ENCODE results near the gene AMY1B. TPM values are rescaled to one million over a fixed set of nuclear protein-coding genes. Genes with fewer than 3 reads are reported as not detected.
"Not testable (repeated sequence)": the region's sequence is repeated elsewhere in the genome, so short reads cannot be mapped to it uniquely, and the experiment has no call there.

The AMY1B gene
- total RNA-seq = not detected
- polyA plus RNA-seq (2013, experiment 1 of 2) = not detected
- 0.04 TPM for polyA plus RNA-seq (2013, experiment 2 of 2)
- total RNA-seq = 0 to 0.07 (median 0) reads per million in 172 experiments

- H3K27ac Mint-ChIP-seq; DNase-seq; H3K4me3 Mint-ChIP-seq; H3K27me3 Mint-ChIP-seq; H3K4me1 ChIP-seq (ENCODE audit: insufficient read depth, low read length); H3K4me1 Mint-ChIP-seq (ENCODE audit: low read depth); intact Hi-C loops (cut with DNase I, micrococcal nuclease); CTCF ChIA-PET; H3K9me3 Mint-ChIP-seq; H3K36me3 ChIP-seq (ENCODE audit: insufficient read depth, low read length); H3K27me3 ChIP-seq (ENCODE audit: control insufficient read depth in 1 of 2, insufficient read depth in 2 of 2, low read length in 2 of 2); H3K27ac ChIP-seq (ENCODE audit: low read depth in 1 of 2, low read length in 2 of 2); ATAC-seq (ENCODE audit: poor library complexity); H3K4me3 ChIP-seq (ENCODE audit: low read length); H3K36me3 Mint-ChIP-seq (ENCODE audit: low read depth); H3K9me3 ChIP-seq (ENCODE audit: control insufficient read depth in 1 of 2, insufficient read depth in 1 of 2, low read length in 2 of 2); POLR2A ChIA-PET: not testable (repeated sequence)
Measured at GRCh38 chr1:103696110-103696509, at the start of gene AMY1B. AMY1B (minus strand) TSS chr1:103696210; CDS start chr1:103695639, 571 bp downstream.

- H3K4me1 Mint-ChIP-seq (ENCODE audit: low read depth); ATAC-seq (ENCODE audit: poor library complexity); H3K27me3 ChIP-seq (ENCODE audit: control insufficient read depth in 1 of 2, insufficient read depth in 2 of 2, low read length in 2 of 2); H3K27ac ChIP-seq (ENCODE audit: low read depth in 1 of 2, low read length in 2 of 2); H3K27ac Mint-ChIP-seq; H3K4me1 ChIP-seq (ENCODE audit: insufficient read depth, low read length); H3K4me3 Mint-ChIP-seq; H3K36me3 ChIP-seq (ENCODE audit: insufficient read depth, low read length); H3K4me3 ChIP-seq (ENCODE audit: low read length); H3K9me3 Mint-ChIP-seq; intact Hi-C loops (cut with DNase I, micrococcal nuclease); H3K27me3 Mint-ChIP-seq; CTCF ChIA-PET; POLR2A ChIA-PET; DNase-seq; H3K36me3 Mint-ChIP-seq (ENCODE audit: low read depth); H3K9me3 ChIP-seq (ENCODE audit: control insufficient read depth in 1 of 2, insufficient read depth in 1 of 2, low read length in 2 of 2): not testable (repeated sequence)
Measured at GRCh38 chr1:103745040-103745439, 49.0 kb upstream of the AMY1B start.

GRCh38 chr1:103744449-103744848 lies 48.4 kb upstream of the AMY1B start:
- H3K4me3 Mint-ChIP-seq; H3K36me3 ChIP-seq (ENCODE audit: insufficient read depth, low read length); DNase-seq; H3K27me3 ChIP-seq (ENCODE audit: control insufficient read depth in 1 of 2, insufficient read depth in 2 of 2, low read length in 2 of 2); H3K27ac ChIP-seq (ENCODE audit: low read depth in 1 of 2, low read length in 2 of 2); POLR2A ChIA-PET; ATAC-seq (ENCODE audit: poor library complexity); H3K27ac Mint-ChIP-seq; H3K27me3 Mint-ChIP-seq; H3K9me3 ChIP-seq (ENCODE audit: control insufficient read depth in 1 of 2, insufficient read depth in 1 of 2, low read length in 2 of 2); CTCF ChIA-PET; H3K4me1 Mint-ChIP-seq (ENCODE audit: low read depth); H3K36me3 Mint-ChIP-seq (ENCODE audit: low read depth); H3K9me3 Mint-ChIP-seq; intact Hi-C loops (cut with DNase I, micrococcal nuclease); H3K4me1 ChIP-seq (ENCODE audit: insufficient read depth, low read length); H3K4me3 ChIP-seq (ENCODE audit: low read length): not testable (repeated sequence)

- H3K27me3 ChIP-seq (ENCODE audit: control insufficient read depth in 1 of 2, insufficient read depth in 2 of 2, low read length in 2 of 2); H3K27ac Mint-ChIP-seq; H3K4me1 Mint-ChIP-seq (ENCODE audit: low read depth); DNase-seq; intact Hi-C loops (cut with DNase I, micrococcal nuclease); H3K27me3 Mint-ChIP-seq; H3K9me3 ChIP-seq (ENCODE audit: control insufficient read depth in 1 of 2, insufficient read depth in 1 of 2, low read length in 2 of 2); H3K27ac ChIP-seq (ENCODE audit: low read depth in 1 of 2, low read length in 2 of 2); ATAC-seq (ENCODE audit: poor library complexity); POLR2A ChIA-PET; H3K36me3 ChIP-seq (ENCODE audit: insufficient read depth, low read length); H3K36me3 Mint-ChIP-seq (ENCODE audit: low read depth); H3K9me3 Mint-ChIP-seq; H3K4me1 ChIP-seq (ENCODE audit: insufficient read depth, low read length); H3K4me3 Mint-ChIP-seq; CTCF ChIA-PET; H3K4me3 ChIP-seq (ENCODE audit: low read length): not testable (repeated sequence)
Measured at GRCh38 chr1:103738031-103738430, 42.0 kb upstream of the AMY1B start.

GRCh38 chr1:103735334-103735733 lies 39.3 kb upstream of the AMY1B start:
- H3K27ac Mint-ChIP-seq; H3K9me3 Mint-ChIP-seq; H3K36me3 ChIP-seq (ENCODE audit: insufficient read depth, low read length); intact Hi-C loops (cut with DNase I, micrococcal nuclease); H3K27me3 ChIP-seq (ENCODE audit: control insufficient read depth in 1 of 2, insufficient read depth in 2 of 2, low read length in 2 of 2); H3K4me1 Mint-ChIP-seq (ENCODE audit: low read depth); H3K27me3 Mint-ChIP-seq; H3K9me3 ChIP-seq (ENCODE audit: control insufficient read depth in 1 of 2, insufficient read depth in 1 of 2, low read length in 2 of 2); H3K4me3 Mint-ChIP-seq; POLR2A ChIA-PET; H3K27ac ChIP-seq (ENCODE audit: low read depth in 1 of 2, low read length in 2 of 2); H3K4me3 ChIP-seq (ENCODE audit: low read length); H3K36me3 Mint-ChIP-seq (ENCODE audit: low read depth); CTCF ChIA-PET; ATAC-seq (ENCODE audit: poor library complexity); H3K4me1 ChIP-seq (ENCODE audit: insufficient read depth, low read length); DNase-seq: not testable (repeated sequence)

GRCh38 chr1:103721473-103721872 lies 25.5 kb upstream of the AMY1B start:
- H3K9me3 Mint-ChIP-seq; H3K27ac ChIP-seq (ENCODE audit: low read depth in 1 of 2, low read length in 2 of 2); H3K36me3 ChIP-seq (ENCODE audit: insufficient read depth, low read length); intact Hi-C loops (cut with DNase I, micrococcal nuclease); H3K27me3 Mint-ChIP-seq; H3K9me3 ChIP-seq (ENCODE audit: control insufficient read depth in 1 of 2, insufficient read depth in 1 of 2, low read length in 2 of 2); H3K4me1 Mint-ChIP-seq (ENCODE audit: low read depth); ATAC-seq (ENCODE audit: poor library complexity); CTCF ChIA-PET; H3K4me1 ChIP-seq (ENCODE audit: insufficient read depth, low read length); POLR2A ChIA-PET; DNase-seq; H3K27me3 ChIP-seq (ENCODE audit: control insufficient read depth in 1 of 2, insufficient read depth in 2 of 2, low read length in 2 of 2); H3K36me3 Mint-ChIP-seq (ENCODE audit: low read depth); H3K4me3 ChIP-seq (ENCODE audit: low read length); H3K27ac Mint-ChIP-seq; H3K4me3 Mint-ChIP-seq: not testable (repeated sequence)

- H3K4me1 Mint-ChIP-seq (ENCODE audit: low read depth); H3K9me3 ChIP-seq (ENCODE audit: control insufficient read depth in 1 of 2, insufficient read depth in 1 of 2, low read length in 2 of 2); H3K4me3 Mint-ChIP-seq; H3K27ac Mint-ChIP-seq; ATAC-seq (ENCODE audit: poor library complexity); intact Hi-C loops (cut with DNase I, micrococcal nuclease); H3K27me3 Mint-ChIP-seq; H3K4me1 ChIP-seq (ENCODE audit: insufficient read depth, low read length); H3K27me3 ChIP-seq (ENCODE audit: control insufficient read depth in 1 of 2, insufficient read depth in 2 of 2, low read length in 2 of 2); CTCF ChIA-PET; H3K4me3 ChIP-seq (ENCODE audit: low read length); H3K36me3 ChIP-seq (ENCODE audit: insufficient read depth, low read length); H3K36me3 Mint-ChIP-seq (ENCODE audit: low read depth); H3K9me3 Mint-ChIP-seq; DNase-seq; POLR2A ChIA-PET; H3K27ac ChIP-seq (ENCODE audit: low read depth in 1 of 2, low read length in 2 of 2): not testable (repeated sequence)
Measured at GRCh38 chr1:103717404-103717803, 21.4 kb upstream of the AMY1B start.
